Vagina (tissue), 2 donors: ENCODE results near the gene KNCN. TPM values are rescaled to one million over a fixed set of nuclear protein-coding genes. Genes with fewer than 3 reads are reported as not detected.

ENCODE experiments used
- DNase-seq, 2 donors: peaks; one replicate each; pipeline ENCODE4 v3.0.0-alpha.2; 2017; ENCODE audit errors: extremely low spot score in 2 of 2
- H3K27ac ChIP-seq: fragments of 200-600 bp; sonication (generic); one replicate; pipeline ENCODE4 v1.5.1; 2019
- H3K27me3 ChIP-seq: fragments of 200-600 bp; sonication (generic); one replicate; pipeline ENCODE4 v1.5.1; 2019
- H3K36me3 ChIP-seq, 2 donors: fragments of 200-600 bp; sonication (generic); one replicate each; pipeline ENCODE4 v1.5.1; 2017 to 2019
- H3K4me1 ChIP-seq: fragments of 200-600 bp; sonication (generic); one replicate; pipeline ENCODE4 v1.5.1; 2019
- H3K4me3 ChIP-seq, 2 donors: fragments of 200-600 bp; sonication (generic); 1 replicate in 1 of 2; 2 replicates in 1 of 2; pipeline ENCODE4 v1.5.1; 2016 to 2019
- H3K9me3 ChIP-seq: fragments of 200-600 bp; sonication (generic); one replicate; pipeline ENCODE4 v1.5.1; 2019
- CTCF ChIP-seq, 3 experiments: fragments of 450-650 bp in 2 of 3; fragments of 200-600 bp in 1 of 3; sonication (generic) in 1 of 3; IDR thresholded peaks; one replicate each; pipeline ENCODE4 v1.5.1; 2017 to 2019; ENCODE audit warnings: antibody characterized with exemption in 3 of 3, mild to moderate bottlenecking in 2 of 3, moderate library complexity in 2 of 3
- POLR2A ChIP-seq, 2 donors: fragments of 450-650 bp; IDR thresholded peaks; one replicate each; pipeline ENCODE4 v1.6.1; 2017; ENCODE audit warnings: antibody characterized with exemption in 2 of 2, mild to moderate bottlenecking in 2 of 2, moderate library complexity in 2 of 2
- POLR2AphosphoS5 ChIP-seq, 2 donors: sonication (generic); formaldehyde crosslinking; IDR thresholded peaks; one replicate each; pipeline ENCODE4 v1.9.0; 2017; ENCODE audit warnings: antibody characterized with exemption in 2 of 2, mild to moderate bottlenecking in 2 of 2, low read depth in 1 of 2; ENCODE audit not compliant: insufficient read depth in 1 of 2
- intact Hi-C: fragments of 100-400 bp; cut with DNase I; formaldehyde crosslinking; loops from one replicate; pipeline ENCODE4 v1.15.1; 2023
- total RNA-seq: library from RNA; depleted of rRNA; stranded (reverse); fragments of >200 nt; gene quantifications from one replicate; pipeline ENCODE4 v1.2.3, GENCODE V29; 2016

The KNCN gene
- total RNA-seq, 1 donor from 2014 or later: not detected

- Histone ChIP-seq H3K36me3 (no peaks in the 10 kb centered on the region), H3K4me1 (peaks cover 22% of the 10 kb centered on the region), H3K27me3 (no peaks in the 10 kb centered on the region), H3K9me3 (no peaks in the 10 kb centered on the region), H3K27ac (no peak overlapping the region), H3K4me3 (no peak overlapping the region)
- DNase-seq: no peak
- no peak for TF ChIP-seq POLR2AphosphoS5 (IDR thresholded peaks at IDR 0.05; ENCODE audit: insufficient read depth in 1 of 2, low read depth in 1 of 2)
- TF ChIP-seq CTCF (IDR thresholded peaks at IDR 0.05): no peak
- TF ChIP-seq POLR2A (IDR thresholded peaks at IDR 0.05): no peak
- intact Hi-C loops: loop anchor here (5.0 kb wide), 2 partner anchors 78 to 118 kb away; no protein-coding TSS in a partner anchor
Observed at GRCh38 chr1:46525253-46525983, 26.0 kb downstream of the KNCN start.

GRCh38 chr1:46524843-46525242, 26.6 kb downstream of the KNCN start:
- Histone ChIP-seq H3K27me3 (no peaks in the 10 kb centered on the region), H3K4me1 (peaks cover 22% of the 10 kb centered on the region), H3K9me3 (no peaks in the 10 kb centered on the region), H3K4me3 (no peak overlapping the region), H3K36me3 (no peaks in the 10 kb centered on the region), H3K27ac (no peak overlapping the region)
- intact Hi-C loops: loop anchor here (5.0 kb wide), 2 partner anchors 78 to 118 kb away; no protein-coding TSS in a partner anchor
- DNase-seq: no peak
- TF ChIP-seq POLR2AphosphoS5 (IDR thresholded peaks at IDR 0.05; ENCODE audit: insufficient read depth in 1 of 2, low read depth in 1 of 2) (no peak), POLR2A (IDR thresholded peaks at IDR 0.05) (no peak), CTCF (IDR thresholded peaks at IDR 0.05) (no peak)

- peaks cover 22% of the 10 kb centered on the region for H3K4me1 ChIP-seq
- TF ChIP-seq POLR2A (IDR thresholded peaks at IDR 0.05): no peak
- no peaks in the 10 kb centered on the region for H3K36me3 ChIP-seq
- H3K27me3 ChIP-seq: no peaks in the 10 kb centered on the region
- no peak overlapping the region for H3K4me3 ChIP-seq
- H3K9me3 ChIP-seq: no peaks in the 10 kb centered on the region
- H3K27ac ChIP-seq: no peak overlapping the region
- no peak for DNase-seq
- intact Hi-C loops: no loop called here
Observed at GRCh38 chr1:46523496-46524353, 27.7 kb downstream of the KNCN start.

- Histone ChIP-seq H3K36me3 (no peaks in the 10 kb centered on the region), H3K27me3 (no peaks in the 10 kb centered on the region), H3K4me3 (no peak overlapping the region), H3K9me3 (no peaks in the 10 kb centered on the region), H3K4me1 (peaks cover 22% of the 10 kb centered on the region), H3K27ac (no peak overlapping the region)
- TF ChIP-seq CTCF (IDR thresholded peaks at IDR 0.05): no peak
- no peak for TF ChIP-seq POLR2A (IDR thresholded peaks at IDR 0.05)
- TF ChIP-seq POLR2AphosphoS5 (IDR thresholded peaks at IDR 0.05; ENCODE audit: insufficient read depth in 1 of 2, low read depth in 1 of 2): no peak
- DNase-seq: no peak
- intact Hi-C loops: no loop called here
Observed at GRCh38 chr1:46522969-46523320, 28.5 kb downstream of the KNCN start.

- no peak overlapping the region for H3K27ac ChIP-seq
- DNase-seq: no peak
Observed at GRCh38 chr1:46522184-46522968, 29.1 kb downstream of the KNCN start.

More at GRCh38 chr1:46522184-46522968, 29.1 kb downstream of the KNCN start:
- Histone ChIP-seq H3K9me3 (no peaks in the 10 kb centered on the region), H3K36me3 (no peaks in the 10 kb centered on the region), H3K27me3 (no peaks in the 10 kb centered on the region), H3K4me1 (peaks cover 22% of the 10 kb centered on the region), H3K4me3 (no peak overlapping the region)
- intact Hi-C loops: no loop called here
- no peak for TF ChIP-seq CTCF (IDR thresholded peaks at IDR 0.05)
- TF ChIP-seq POLR2A (IDR thresholded peaks at IDR 0.05): no peak
- TF ChIP-seq POLR2AphosphoS5 (IDR thresholded peaks at IDR 0.05; ENCODE audit: insufficient read depth in 1 of 2, low read depth in 1 of 2): peak in 1 of 2 donors; percentile 44
